Neural cell (in vitro differentiated cells): ENCODE measurements around the gene DCAF16. TPM values are rescaled to one million over a fixed set of nuclear protein-coding genes. Genes with fewer than 3 reads are reported as not detected.
A peak's percentile ranks its signal among the peaks of the same experiment; 100 is the strongest.

ENCODE experiments used
- H2AFZ ChIP-seq: fragments of 200-600, 300-800 bp; sonication (generic), shearing (Covaris generic); 2 replicates; pipeline ENCODE4 v1.6.0; 2014; ENCODE audit warnings: low read depth, mild to moderate bottlenecking, antibody characterized with exemption, low read length, moderate library complexity
- H3F3A ChIP-seq: fragments of 200-600 bp; shearing (Covaris generic); 2 replicates; pipeline ENCODE4 v1.6.1; 2016; ENCODE audit warnings: mild to moderate bottlenecking, moderate library complexity, mixed read lengths, antibody characterized with exemption, low read length; ENCODE audit not compliant: insufficient read depth, poor library complexity, severe bottlenecking
- H3K27ac ChIP-seq: fragments of 200-600, 300-800 bp; sonication (generic), shearing (Covaris generic); 2 replicates; pipeline ENCODE4 v1.5.1; 2014; ENCODE audit warnings: mild to moderate bottlenecking, low read length, moderate library complexity
- H3K27me3 ChIP-seq: fragments of 300-800, 200-600 bp; sonication (generic), shearing (Covaris generic); 2 replicates; pipeline ENCODE4 v1.6.0; 2014; ENCODE audit warnings: mild to moderate bottlenecking, low read depth, low read length, moderate library complexity; ENCODE audit not compliant: insufficient read depth
- H3K36me3 ChIP-seq: fragments of 300-800, 200-600 bp; sonication (generic), shearing (Covaris generic); 2 replicates; pipeline ENCODE4 v1.5.1; 2014; ENCODE audit warnings: mild to moderate bottlenecking, antibody characterized with exemption, low read length, moderate library complexity; ENCODE audit not compliant: insufficient read depth
- H3K4me2 ChIP-seq: fragments of 300-800, 200-600 bp; sonication (generic), shearing (Covaris generic); 2 replicates; pipeline ENCODE4 v1.6.0; 2014; ENCODE audit warnings: mild to moderate bottlenecking, low read length
- H3K4me3 ChIP-seq: fragments of 300-800, 200-600 bp; sonication (generic), shearing (Covaris generic); 2 replicates; pipeline ENCODE4 v1.5.1; 2014; ENCODE audit warnings: mild to moderate bottlenecking, low read length, moderate library complexity
- H3K79me2 ChIP-seq: fragments of 200-600 bp; shearing (Covaris generic); replicated peaks from 2 replicates; pipeline ENCODE4 v1.6.0; 2014; ENCODE audit warnings: mild to moderate bottlenecking, low read length, moderate library complexity; ENCODE audit not compliant: insufficient read depth
- H3K9ac ChIP-seq: fragments of 300-800, 200-600 bp; sonication (generic), shearing (Covaris generic); 2 replicates; pipeline ENCODE4 v1.6.1; 2016; ENCODE audit warnings: mild to moderate bottlenecking, low read length, mixed read lengths
- H3K9me2 ChIP-seq: fragments of 200-600 bp; shearing (Covaris generic); 2 replicates; pipeline ENCODE4 v1.6.1; 2016; ENCODE audit warnings: mild to moderate bottlenecking, low read length, mixed read lengths; ENCODE audit not compliant: insufficient read depth
- H3K9me3 ChIP-seq: fragments of 200-600, 300-800 bp; sonication (generic), shearing (Covaris generic); 2 replicates; pipeline ENCODE4 v1.6.1; 2016; ENCODE audit warnings: mild to moderate bottlenecking, mixed run types, low read length, moderate library complexity, mixed read lengths
- H4K20me1 ChIP-seq: fragments of 200-600 bp; shearing (Covaris generic); 2 replicates; pipeline ENCODE4 v1.6.1; 2016; ENCODE audit warnings: mild to moderate bottlenecking, mixed run types; ENCODE audit not compliant: insufficient read depth
- CTCF ChIP-seq: fragments of 450-650 bp; IDR thresholded peaks from 2 replicates; pipeline ENCODE4 v1.5.1; 2014; ENCODE audit warnings: antibody characterized with exemption, mild to moderate bottlenecking, moderate library complexity; ENCODE audit not compliant: poor library complexity, severe bottlenecking
- EP300 ChIP-seq: fragments of 450-650 bp; conservative IDR thresholded peaks from 2 replicates; pipeline ENCODE4 v1.6.1; 2014; ENCODE audit warnings: antibody characterized with exemption, mild to moderate bottlenecking, moderate library complexity; ENCODE audit not compliant: poor library complexity, severe bottlenecking
- EZH2 ChIP-seq: fragments of 200-600, 300-800 bp; shearing (Covaris generic), sonication (generic); IDR thresholded peaks from 2 replicates; pipeline ENCODE4 v1.6.1; 2014; ENCODE audit warnings: antibody characterized with exemption, low read length, borderline replicate concordance, mild to moderate bottlenecking; ENCODE audit not compliant: insufficient read depth, poor library complexity, severe bottlenecking
- MXI1 ChIP-seq: fragments of 450-650 bp; conservative IDR thresholded peaks from 2 replicates; pipeline ENCODE4 v1.6.1; 2014; ENCODE audit warnings: antibody characterized with exemption, mild to moderate bottlenecking; ENCODE audit not compliant: poor library complexity, severe bottlenecking
- POLR2AphosphoS5 ChIP-seq: IDR thresholded peaks from 2 replicates; pipeline ENCODE4 v1.6.1; 2012
- RAD21 ChIP-seq: fragments of 450-650 bp; conservative IDR thresholded peaks from 2 replicates; pipeline ENCODE4 v1.6.1; 2014; ENCODE audit warnings: antibody characterized with exemption, mild to moderate bottlenecking, moderate library complexity
- REST ChIP-seq: IDR thresholded peaks from 2 replicates; pipeline ENCODE4 v1.6.1; 2012; ENCODE audit warnings: borderline replicate concordance
- SMC3 ChIP-seq: fragments of 450-650 bp; conservative IDR thresholded peaks from 2 replicates; pipeline ENCODE4 v1.6.1; 2014; ENCODE audit warnings: antibody characterized with exemption, mild to moderate bottlenecking, moderate library complexity; ENCODE audit not compliant: poor library complexity
- TAF1 ChIP-seq: IDR thresholded peaks from 2 replicates; pipeline ENCODE4 v1.6.1; 2012; ENCODE audit warnings: low read depth
- polyA plus RNA-seq: library from polyadenylated mRNA; depleted of rRNA; stranded (reverse); fragments of >200 nt; gene quantifications from 2 replicates; pipeline ENCODE4 v1.2.3, GENCODE V29; 2014

DCAF16 gene
- polyA plus RNA-seq, 1 donor from 2014 or later = 41.3 TPM

- no peak overlapping the region for H2AFZ ChIP-seq
- no peak overlapping the region for H3K9ac ChIP-seq
- H3K4me3 ChIP-seq = no peak overlapping the region
Observed at GRCh38 chr4:17823871-17824669, 13.5 kb upstream of the DCAF16 start.

GRCh38 chr4:17817027-17817426 is 6.5 kb upstream of the DCAF16 start:
- TF ChIP-seq CTCF (peak; percentile 80), SMC3 (peak; percentile 87), TAF1 (no peak), RAD21 (peak; percentile 84)
- H3K9me3 ChIP-seq = no peaks in the 10 kb centered on the region
- no peaks in the 10 kb centered on the region for H4K20me1 ChIP-seq
- no peak overlapping the region for H3K9ac ChIP-seq
- no peaks in the 10 kb centered on the region for H3K9me2 ChIP-seq
- no peaks in the 10 kb centered on the region for H3K36me3 ChIP-seq
- peaks cover 33% of the 10 kb centered on the region for H3K79me2 ChIP-seq
- no peak overlapping the region for H3K4me2 ChIP-seq
- no peak overlapping the region for H2AFZ ChIP-seq
- no peak overlapping the region for H3K27ac ChIP-seq
- no peaks in the 10 kb centered on the region for H3K27me3 ChIP-seq
- H3F3A ChIP-seq = no peaks in the 10 kb centered on the region
- no peak overlapping the region for H3K4me3 ChIP-seq

More at GRCh38 chr4:17823871-17824669, 13.5 kb upstream of the DCAF16 start:
- Histone ChIP-seq H3K9me3 (no peaks in the 10 kb centered on the region), H3K9me2 (no peaks in the 10 kb centered on the region), H3K79me2 (no peaks in the 10 kb centered on the region), H4K20me1 (no peaks in the 10 kb centered on the region), H3K36me3 (no peaks in the 10 kb centered on the region), H3K4me2 (no peak overlapping the region), H3K27ac (no peak overlapping the region), H3F3A (no peaks in the 10 kb centered on the region), H3K27me3 (no peaks in the 10 kb centered on the region)
- TF ChIP-seq REST (no peak), TAF1 (no peak), MXI1 (no peak), RAD21 (no peak), EP300 (no peak), CTCF (no peak), EZH2 (no peak), POLR2AphosphoS5 (no peak), SMC3 (no peak)
